Stomach (tissue), 9 donors: ENCODE results near the gene ANKRD10. TPM values are rescaled to one million over a fixed set of nuclear protein-coding genes. Genes with fewer than 3 reads are reported as not detected.

Source experiments
- DNase-seq, 2 donors: peaks; one replicate each; pipeline versions ENCODE4 v3.0.0 to v3.0.0-alpha.2; 2013 to 2019
- H3K27ac ChIP-seq, 5 donors: fragments of 200-600 bp in 4 of 5; sonication (generic) in 4 of 5; one replicate each; pipeline ENCODE4 v1.5.1; 2013 to 2019; ENCODE audit warnings: mild to moderate bottlenecking in 1 of 5, moderate library complexity in 1 of 5
- H3K27me3 ChIP-seq, 3 donors: fragments of 200-600 bp; sonication (generic); one replicate each; pipeline ENCODE4 v1.5.1; 2017 to 2019; ENCODE audit warnings: mixed run types in 1 of 3
- H3K36me3 ChIP-seq, 4 donors: fragments of 200-600 bp; sonication (generic); 1 replicate in 3 of 4; 2 replicates in 1 of 4; pipeline ENCODE4 v1.5.1; 2016 to 2019
- H3K4me1 ChIP-seq, 4 donors: fragments of 200-600 bp; sonication (generic); one replicate each; pipeline ENCODE4 v1.5.1; 2016 to 2019
- H3K4me3 ChIP-seq, 4 donors: fragments of 200-600 bp; sonication (generic) in 3 of 4; one replicate each; pipeline ENCODE4 v1.5.1; 2016 to 2019; ENCODE audit warnings: mild to moderate bottlenecking in 1 of 4
- H3K9me3 ChIP-seq, 4 donors: fragments of 200-600 bp; sonication (generic); one replicate each; pipeline ENCODE4 v1.5.1; 2016 to 2019
- CTCF ChIP-seq, 7 experiments: fragments of 450-650 bp in 4 of 7; fragments of 200-600 bp in 3 of 7; sonication (generic) in 3 of 7; IDR thresholded peaks; one replicate each; pipeline ENCODE4 v1.5.1; 2016 to 2019; ENCODE audit warnings: antibody characterized with exemption in 7 of 7, control low read depth in 2 of 7, mild to moderate bottlenecking in 1 of 7
- EP300 ChIP-seq: sonication (generic); formaldehyde crosslinking; IDR thresholded peaks from one replicate; pipeline ENCODE4 v1.6.1; 2017; ENCODE audit warnings: antibody characterized with exemption
- POLR2A ChIP-seq, 4 donors: fragments of 450-650 bp; IDR thresholded peaks; one replicate each; pipeline ENCODE4 v1.6.1; 2016; ENCODE audit warnings: antibody characterized with exemption in 4 of 4, control low read depth in 2 of 4, mild to moderate bottlenecking in 1 of 4, moderate library complexity in 1 of 4
- POLR2AphosphoS5 ChIP-seq, 3 donors: sonication (generic); formaldehyde crosslinking; IDR thresholded peaks; one replicate each; pipeline ENCODE4 v1.6.1; 2016; ENCODE audit warnings: antibody characterized with exemption in 3 of 3
- WGBS, 5 donors: extraction: QIAGEN DNeasy Blood & Tissue Kit in 3 of 5; methylation state at CpG; one replicate each; pipeline versions ENCODE4 v1.1.5 to v1.1.7; 2013 to 2018; 5-methylcytosine and 5-hydroxymethylcytosine counted together
- intact Hi-C: fragments of 100-400 bp; cut with DNase I; formaldehyde crosslinking; loops from one replicate; pipeline ENCODE4 v1.15.1; 2023; ENCODE audit warnings: low total_unique reads
- polyA plus RNA-seq, 3 donors: library from polyadenylated mRNA; stranded (reverse); fragments of 200-250 nt; gene quantifications; one replicate each; pipeline ENCODE4 v1.2.3, GENCODE V29; 2013
- total RNA-seq, 5 donors: library from RNA; depleted of rRNA; stranded (reverse); fragments of >200 nt; gene quantifications; one replicate each; pipeline versions ENCODE4 v1.1.0 to v1.2.3, GENCODE V29; 2014 to 2016
- donor health status: healthy with polysubstance abuse.
- donor health status: Bipolar disorder and iron deficiency.
- donor health status: healthy.

The ANKRD10 gene
- total and polyA plus RNA-seq, 8 donors = 37.4 to 246 (median 123) TPM

DNA sequence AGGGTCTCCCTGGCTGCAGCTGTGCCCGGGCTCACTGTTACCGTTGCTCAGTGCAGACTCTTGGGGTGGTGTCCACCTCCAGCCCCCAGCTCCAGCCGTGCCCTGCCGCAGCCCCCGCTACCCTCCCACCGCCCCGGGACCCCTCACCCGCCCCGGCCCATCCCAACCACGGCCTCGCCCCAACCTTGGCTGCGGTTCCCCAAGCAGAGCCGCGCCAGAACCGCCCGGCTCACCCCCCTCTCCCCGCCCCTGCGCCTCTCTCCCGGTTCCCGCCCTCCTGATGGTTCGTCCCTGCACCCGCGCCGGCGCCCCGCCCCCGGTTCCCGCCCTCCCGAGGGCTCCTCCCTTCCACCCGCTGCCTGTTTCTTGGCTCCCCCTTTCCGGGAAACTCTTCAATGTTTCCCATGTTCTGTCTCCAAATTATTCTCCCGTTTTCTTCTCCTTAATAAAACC is 40.3 kb downstream of the ANKRD10 start:
- Histone ChIP-seq H3K36me3 (peaks cover 0 to 2% (median 2%) of the 10 kb centered on the region in 4 donors), H3K9me3 (no peaks in the 10 kb centered on the region), H3K27me3 (no peaks in the 10 kb centered on the region), H3K4me1 (peaks cover 15 to 34% (median 29%) of the 10 kb centered on the region in 4 donors), H3K4me3 (peak overlapping the region; percentile 32 to 45 (median 40)), H3K27ac (peak overlapping the region in 1 of 5 donors; percentile 61)
- TF ChIP-seq EP300 (no peak), POLR2A (IDR thresholded peaks at IDR 0.05) (no peak), CTCF (IDR thresholded peaks at IDR 0.05) (no peak), POLR2AphosphoS5 (IDR thresholded peaks at IDR 0.05) (peak in 1 of 3 donors; percentile 4)
- 0 to 2% (median 1%) methylated on average over 18 to 32 of the region's 32 CpGs for WGBS, 5 donors
- intact Hi-C loops = no loop called here
- peak; percentile 85 to 95 for DNase-seq

- Histone ChIP-seq H3K9me3 (no peaks in the 10 kb centered on the region), H3K27me3 (no peaks in the 10 kb centered on the region), H3K4me1 (peaks cover 15 to 37% (median 30%) of the 10 kb centered on the region in 4 donors), H3K27ac (peak overlapping the region in 1 of 5 donors; percentile 85), H3K4me3 (peak overlapping the region; percentile 32 to 45 (median 40)), H3K36me3 (no peaks in the 10 kb centered on the region)
- no peak for TF ChIP-seq EP300
- WGBS, 5 donors = 62 to 69% (median 66%) methylated on average over 19 of the region's 19 CpGs
- intact Hi-C loops = no loop called here
- DNase-seq = no peak
These were observed 41.0 kb downstream of the ANKRD10 start for GRCh38 chr13:110873639-110874507.

DNA sequence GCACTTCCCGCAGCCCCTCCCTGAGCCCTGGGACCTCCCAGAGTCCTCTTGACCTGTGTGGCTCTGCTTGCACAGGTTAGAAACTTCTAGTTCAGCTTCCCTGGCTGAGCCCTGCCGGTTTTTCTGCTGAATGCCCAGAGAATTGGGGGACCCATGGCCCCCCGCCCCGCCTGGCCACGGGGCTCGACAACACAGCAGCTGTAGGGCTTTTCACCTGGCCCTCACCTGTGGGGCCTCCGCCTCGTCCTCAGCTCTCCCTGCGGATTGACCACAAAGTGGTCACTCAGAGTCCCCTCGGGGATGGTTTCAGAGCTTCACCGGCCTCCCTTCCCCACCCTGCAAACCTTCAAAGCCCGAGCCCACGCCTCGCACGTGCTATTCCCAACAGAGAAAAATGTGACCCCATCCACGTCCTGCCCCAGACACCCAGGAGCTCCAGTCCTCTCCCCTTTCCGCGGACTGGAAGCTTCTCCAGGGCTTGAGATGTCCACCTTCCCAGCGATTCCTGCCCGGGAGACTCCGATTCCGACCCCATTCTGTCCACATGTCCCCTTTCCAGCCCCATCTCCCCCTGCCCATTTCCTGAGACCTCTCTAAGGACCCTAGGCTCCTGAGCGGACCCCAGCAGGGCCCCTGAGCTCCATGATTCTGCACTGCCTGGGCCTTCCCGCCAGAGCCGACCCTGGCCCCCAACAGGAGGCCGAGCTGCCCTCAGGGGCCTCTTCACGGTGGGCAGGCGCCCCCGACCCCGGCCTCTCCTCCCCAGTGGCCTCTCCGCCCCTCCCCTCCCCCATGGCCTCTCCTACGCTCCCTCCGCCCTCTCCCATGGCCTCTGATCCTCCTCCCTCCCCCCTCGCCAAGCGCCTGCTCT is 41.9 kb downstream of the ANKRD10 start:
- peaks cover 15 to 37% (median 30%) of the 10 kb centered on the region in 4 donors for H3K4me1 ChIP-seq
- no peak overlapping the region for H3K4me3 ChIP-seq
- no peak for DNase-seq
- intact Hi-C loops = no loop called here
- H3K36me3 ChIP-seq = no peaks in the 10 kb centered on the region
- no peaks in the 10 kb centered on the region for H3K9me3 ChIP-seq
- peak overlapping the region in 1 of 5 donors; percentile 85 for H3K27ac ChIP-seq
- no peak for TF ChIP-seq POLR2A (IDR thresholded peaks at IDR 0.05)
- TF ChIP-seq EP300 = no peak
- WGBS, 5 donors = 83 to 85% (median 84%) methylated on average over 33 to 35 of the region's 35 CpGs
- no peaks in the 10 kb centered on the region for H3K27me3 ChIP-seq

DNA sequence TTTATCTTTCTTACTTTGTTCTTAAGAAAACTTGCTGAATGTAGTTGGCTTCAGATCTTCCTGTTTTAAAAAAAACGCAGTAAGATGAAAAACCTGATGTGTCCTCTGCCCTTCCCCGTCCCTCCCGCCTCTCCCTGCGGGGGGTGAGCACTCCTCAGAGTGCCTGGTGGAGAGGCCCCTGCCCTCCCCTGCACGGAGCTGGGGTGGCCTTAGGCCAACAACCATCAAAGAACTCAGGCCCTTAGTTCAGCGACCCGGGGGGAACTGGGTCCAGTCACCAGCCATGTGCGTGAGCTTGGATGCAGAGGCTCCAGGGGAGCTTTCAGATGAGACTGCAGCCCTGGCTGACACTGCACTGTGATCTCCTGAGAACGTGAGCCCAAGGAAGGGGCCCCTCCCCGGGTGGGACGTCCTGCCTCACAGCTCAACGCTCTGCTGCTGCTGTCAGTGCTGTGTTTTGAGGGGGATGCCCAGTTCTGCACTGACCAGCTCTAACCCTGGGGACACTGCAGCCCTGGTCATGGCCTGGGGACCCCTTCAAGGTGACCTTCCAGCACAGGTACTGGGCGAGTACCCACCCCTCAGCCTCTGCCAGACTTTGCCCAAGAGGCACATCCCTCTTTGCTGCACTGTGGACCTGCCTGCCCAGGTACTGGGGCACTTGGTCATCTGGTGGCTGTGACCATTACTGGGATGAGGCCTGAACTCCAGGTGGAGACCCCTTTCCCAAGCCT is 42.7 kb downstream of the ANKRD10 start:
- no peaks in the 10 kb centered on the region for H3K36me3 ChIP-seq
- no peaks in the 10 kb centered on the region for H3K9me3 ChIP-seq
- peak in 1 of 2 donors; percentile 16 for DNase-seq
- peak overlapping the region in 1 of 5 donors; percentile 85 for H3K27ac ChIP-seq
- no peaks in the 10 kb centered on the region for H3K27me3 ChIP-seq
- 65 to 77% (median 70%) methylated on average over 10 to 13 of the region's 13 CpGs for WGBS, 5 donors
- H3K4me1 ChIP-seq = peaks cover 15 to 37% (median 30%) of the 10 kb centered on the region in 4 donors
- intact Hi-C loops = no loop called here
- TF ChIP-seq EP300 (no peak), POLR2AphosphoS5 (IDR thresholded peaks at IDR 0.05) (no peak), POLR2A (IDR thresholded peaks at IDR 0.05) (no peak), CTCF (IDR thresholded peaks at IDR 0.05) (no peak)
- no peak overlapping the region for H3K4me3 ChIP-seq
